Neural progenitor cell (in vitro differentiated cells): ENCODE data around the gene IQGAP2. TPM values are rescaled to one million over a fixed set of nuclear protein-coding genes. Genes with fewer than 3 reads are reported as not detected.

Experiments used
- DNase-seq: peaks from one replicate; pipeline ENCODE4 v3.0.0-alpha.2; 2016; ENCODE audit warnings: low spot score
- H2AFZ ChIP-seq: fragments of 200-600 bp; sonication (generic); replicated peaks from 2 replicates; pipeline ENCODE4 v1.6.1; 2016; ENCODE audit warnings: antibody characterized with exemption
- H3F3A ChIP-seq: fragments of 200-600 bp; sonication (generic); 2 replicates; pipeline ENCODE4 v1.6.1; 2016; ENCODE audit warnings: antibody characterized with exemption, low read depth
- H3K27ac ChIP-seq: fragments of 200-600 bp; sonication (generic); 2 replicates; pipeline ENCODE4 v1.5.1; 2016; ENCODE audit warnings: mild to moderate bottlenecking
- H3K27me3 ChIP-seq: fragments of 200-600 bp; sonication (generic); 2 replicates; pipeline ENCODE4 v1.6.1; 2016; ENCODE audit warnings: mild to moderate bottlenecking, moderate library complexity
- H3K36me3 ChIP-seq: fragments of 200-600 bp; sonication (generic); 2 replicates; pipeline ENCODE4 v1.5.1; 2016
- H3K4me1 ChIP-seq: fragments of 200-600 bp; sonication (generic); 2 replicates; pipeline ENCODE4 v1.6.1; 2016; ENCODE audit warnings: mixed run types
- H3K4me2 ChIP-seq: fragments of 200-600 bp; sonication (generic); 2 replicates; pipeline ENCODE4 v1.6.1; 2016
- H3K4me3 ChIP-seq: fragments of 200-600 bp; sonication (generic); 2 replicates; pipeline ENCODE4 v1.5.1; 2016
- H3K79me2 ChIP-seq: fragments of 200-600 bp; sonication (generic); 2 replicates; pipeline ENCODE4 v1.6.1; 2016; ENCODE audit warnings: low read depth
- H3K9ac ChIP-seq: fragments of 200-600 bp; sonication (generic); 2 replicates; pipeline ENCODE4 v1.6.1; 2016
- H3K9me3 ChIP-seq: fragments of 200-600 bp; sonication (generic); 2 replicates; pipeline ENCODE4 v1.5.1; 2016; ENCODE audit warnings: low read depth
- H4K20me1 ChIP-seq: fragments of 200-600 bp; sonication (generic); 2 replicates; pipeline ENCODE4 v1.6.1; 2016; ENCODE audit warnings: low read depth
- H3K27ac Mint-ChIP-seq: 3 replicates; pipeline ENCODE4 v1.8.0; 2021; ENCODE audit warnings: mixed read lengths
- H3K27me3 Mint-ChIP-seq: 2 replicates; pipeline ENCODE4 v1.8.0; 2022; ENCODE audit warnings: low read depth, mild to moderate bottlenecking, inconsistent platforms, moderate library complexity, mixed read lengths; ENCODE audit not compliant: insufficient read depth
- H3K36me3 Mint-ChIP-seq: 3 replicates; pipeline ENCODE4 v1.8.0; 2021; ENCODE audit warnings: mixed read lengths
- H3K4me1 Mint-ChIP-seq: 3 replicates; pipeline ENCODE4 v1.8.0; 2021; ENCODE audit warnings: mixed read lengths
- H3K4me3 Mint-ChIP-seq: 3 replicates; pipeline ENCODE4 v1.8.0; 2021; ENCODE audit warnings: mild to moderate bottlenecking, moderate library complexity, mixed read lengths
- H3K9me3 Mint-ChIP-seq: 3 replicates; pipeline ENCODE4 v1.8.0; 2020; ENCODE audit warnings: mixed read lengths
- EZH2 ChIP-seq: fragments of 200-600 bp; sonication (generic); IDR thresholded peaks from 2 replicates; pipeline ENCODE4 v1.6.1; 2017; ENCODE audit warnings: antibody characterized with exemption, mild to moderate bottlenecking, moderate library complexity
- EZH2phosphoT487 ChIP-seq: fragments of 200-600 bp; sonication (generic); IDR thresholded peaks from 2 replicates; pipeline ENCODE4 v1.6.1; 2017; ENCODE audit warnings: antibody characterized with exemption
- total RNA-seq: library from RNA; depleted of rRNA; stranded (reverse); fragments of >200 nt; gene quantifications from 2 replicates; pipeline ENCODE4 v1.2.3, GENCODE V29; 2015; ENCODE audit warnings: low replicate concordance
- TF ChIP-seq, protein P1 (sequence below): fragments of 200-600 bp; sonication (generic); IDR thresholded peaks from 2 replicates; pipeline ENCODE4 v1.5.1; 2017; ENCODE audit warnings: antibody characterized with exemption, mild to moderate bottlenecking

The IQGAP2 gene
- total RNA-seq, 1 donor from 2014 or later, result 37.7 TPM

DNA sequence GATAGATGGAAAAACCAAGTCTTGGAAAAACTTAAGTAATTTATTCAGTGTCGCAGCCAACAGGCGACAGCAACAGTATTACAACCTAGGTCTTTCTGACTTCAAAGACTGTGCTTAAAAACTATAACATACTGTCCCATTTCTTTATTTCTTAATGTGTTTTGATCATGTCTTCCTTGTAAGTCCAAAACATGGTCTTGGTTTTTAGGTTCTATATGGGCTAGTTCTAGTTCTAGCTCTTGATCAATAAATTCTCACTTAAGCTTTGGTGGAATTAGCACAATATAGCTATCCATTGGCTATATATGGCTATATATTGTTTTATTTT, 69.9 kb downstream of the IQGAP2 start:
- no peak overlapping the region for H3K4me2 ChIP-seq
- H3K27ac Mint-ChIP-seq, result no peak overlapping the region
- H3K4me1 ChIP-seq, result no peaks in the 10 kb centered on the region
- no peak overlapping the region for H3K9ac ChIP-seq
- peaks cover 4% of the 10 kb centered on the region for H3K9me3 Mint-ChIP-seq
- H3K27me3 ChIP-seq, result no peaks in the 10 kb centered on the region
- no peak overlapping the region for H3K4me3 ChIP-seq
- no peak overlapping the region for H2AFZ ChIP-seq
- no peaks in the 10 kb centered on the region for H3K36me3 ChIP-seq
- no peak for DNase-seq
- H3K27me3 Mint-ChIP-seq, result peaks cover 2% of the 10 kb centered on the region
- no peak overlapping the region for H3K4me3 Mint-ChIP-seq
- peaks cover 14% of the 10 kb centered on the region for H3K4me1 Mint-ChIP-seq
- peaks cover 4% of the 10 kb centered on the region for H3K36me3 Mint-ChIP-seq
- no peaks in the 10 kb centered on the region for H3F3A ChIP-seq
- H3K9me3 ChIP-seq, result no peaks in the 10 kb centered on the region
- TF ChIP-seq EZH2phosphoT487 (no peak), EZH2 (no peak)
- TF ChIP-seq, protein P1, sequence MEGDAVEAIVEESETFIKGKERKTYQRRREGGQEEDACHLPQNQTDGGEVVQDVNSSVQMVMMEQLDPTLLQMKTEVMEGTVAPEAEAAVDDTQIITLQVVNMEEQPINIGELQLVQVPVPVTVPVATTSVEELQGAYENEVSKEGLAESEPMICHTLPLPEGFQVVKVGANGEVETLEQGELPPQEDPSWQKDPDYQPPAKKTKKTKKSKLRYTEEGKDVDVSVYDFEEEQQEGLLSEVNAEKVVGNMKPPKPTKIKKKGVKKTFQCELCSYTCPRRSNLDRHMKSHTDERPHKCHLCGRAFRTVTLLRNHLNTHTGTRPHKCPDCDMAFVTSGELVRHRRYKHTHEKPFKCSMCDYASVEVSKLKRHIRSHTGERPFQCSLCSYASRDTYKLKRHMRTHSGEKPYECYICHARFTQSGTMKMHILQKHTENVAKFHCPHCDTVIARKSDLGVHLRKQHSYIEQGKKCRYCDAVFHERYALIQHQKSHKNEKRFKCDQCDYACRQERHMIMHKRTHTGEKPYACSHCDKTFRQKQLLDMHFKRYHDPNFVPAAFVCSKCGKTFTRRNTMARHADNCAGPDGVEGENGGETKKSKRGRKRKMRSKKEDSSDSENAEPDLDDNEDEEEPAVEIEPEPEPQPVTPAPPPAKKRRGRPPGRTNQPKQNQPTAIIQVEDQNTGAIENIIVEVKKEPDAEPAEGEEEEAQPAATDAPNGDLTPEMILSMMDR, result no peak
- H3K27ac ChIP-seq, result no peak overlapping the region
- H3K79me2 ChIP-seq, result no peaks in the 10 kb centered on the region
- H4K20me1 ChIP-seq, result no peaks in the 10 kb centered on the region

DNA sequence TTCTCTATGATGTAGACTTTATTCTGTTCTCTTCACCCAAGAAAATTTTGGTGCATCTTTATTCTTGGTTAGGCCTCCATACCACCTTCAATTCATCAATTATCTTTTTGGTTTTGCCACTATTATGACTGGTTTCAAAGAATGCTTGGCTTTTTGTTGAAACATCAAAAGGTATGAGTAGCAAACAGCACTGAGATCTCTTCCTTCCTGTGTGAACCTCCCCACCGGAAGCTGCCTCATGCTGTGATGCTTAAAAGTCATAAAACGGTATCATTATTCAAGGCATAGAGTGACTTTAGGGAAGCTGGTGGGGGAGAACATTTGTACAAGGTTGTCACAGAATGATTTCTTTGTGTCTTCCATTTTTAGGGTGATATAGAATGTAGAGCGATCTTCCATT, 70.6 kb downstream of the IQGAP2 start:
- H3K4me1 Mint-ChIP-seq, result peaks cover 14% of the 10 kb centered on the region
- no peaks in the 10 kb centered on the region for H3F3A ChIP-seq
- DNase-seq, result no peak
- TF ChIP-seq, protein P1, result no peak
- TF ChIP-seq EZH2phosphoT487, result no peak
- TF ChIP-seq EZH2, result no peak
- H3K9me3 Mint-ChIP-seq, result peaks cover 4% of the 10 kb centered on the region
- peaks cover 2% of the 10 kb centered on the region for H3K27me3 Mint-ChIP-seq
- peaks cover 4% of the 10 kb centered on the region for H3K36me3 Mint-ChIP-seq
- no peak overlapping the region for H2AFZ ChIP-seq
- H3K4me2 ChIP-seq, result no peak overlapping the region
- no peaks in the 10 kb centered on the region for H3K36me3 ChIP-seq
- no peaks in the 10 kb centered on the region for H3K4me1 ChIP-seq
- no peaks in the 10 kb centered on the region for H3K9me3 ChIP-seq
- no peak overlapping the region for H3K4me3 Mint-ChIP-seq
- no peaks in the 10 kb centered on the region for H3K27me3 ChIP-seq
- no peak overlapping the region for H3K4me3 ChIP-seq
- no peaks in the 10 kb centered on the region for H3K79me2 ChIP-seq
- H3K27ac Mint-ChIP-seq, result no peak overlapping the region
- H3K9ac ChIP-seq, result no peak overlapping the region
- no peaks in the 10 kb centered on the region for H4K20me1 ChIP-seq
- H3K27ac ChIP-seq, result no peak overlapping the region

DNA sequence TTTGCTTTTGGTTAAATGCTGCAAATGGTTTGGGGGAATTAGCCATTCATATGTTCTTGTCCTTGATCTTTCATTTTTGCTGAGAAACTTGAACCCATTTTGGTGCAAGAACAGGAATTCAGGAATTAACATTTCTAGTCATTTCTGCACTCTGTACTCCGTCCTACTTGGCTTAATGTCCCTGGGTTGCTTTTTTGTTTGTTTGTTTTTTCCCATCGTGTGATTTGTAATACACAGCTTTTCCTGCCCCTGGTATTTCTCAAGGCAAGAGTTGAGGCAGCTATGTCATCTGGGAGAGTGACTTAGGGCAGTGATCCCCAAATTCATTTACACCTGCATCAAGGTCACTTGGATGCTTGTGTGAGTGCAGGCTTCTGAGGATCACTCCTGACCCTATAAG, 71.3 kb downstream of the IQGAP2 start:
- no peak overlapping the region for H3K4me3 ChIP-seq
- peaks cover 18% of the 10 kb centered on the region for H3K4me1 Mint-ChIP-seq
- peaks cover 4% of the 10 kb centered on the region for H3K9me3 Mint-ChIP-seq
- no peaks in the 10 kb centered on the region for H3K4me1 ChIP-seq
- no peak overlapping the region for H3K4me3 Mint-ChIP-seq
- no peaks in the 10 kb centered on the region for H4K20me1 ChIP-seq
- no peaks in the 10 kb centered on the region for H3K27me3 ChIP-seq
- H3K79me2 ChIP-seq, result no peaks in the 10 kb centered on the region
- peak overlapping the region; percentile 74 for H3K27ac Mint-ChIP-seq
- no peak overlapping the region for H2AFZ ChIP-seq
- H3K27ac ChIP-seq, result no peak overlapping the region
- DNase-seq, result no peak
- no peaks in the 10 kb centered on the region for H3K36me3 ChIP-seq
- H3K36me3 Mint-ChIP-seq, result peaks cover 4% of the 10 kb centered on the region
- H3K9ac ChIP-seq, result no peak overlapping the region
- H3K9me3 ChIP-seq, result no peaks in the 10 kb centered on the region
- H3F3A ChIP-seq, result no peaks in the 10 kb centered on the region
- H3K27me3 Mint-ChIP-seq, result peaks cover 2% of the 10 kb centered on the region
- TF ChIP-seq, protein P1, result no peak
- TF ChIP-seq EZH2 (no peak), EZH2phosphoT487 (no peak)
- no peak overlapping the region for H3K4me2 ChIP-seq

DNA sequence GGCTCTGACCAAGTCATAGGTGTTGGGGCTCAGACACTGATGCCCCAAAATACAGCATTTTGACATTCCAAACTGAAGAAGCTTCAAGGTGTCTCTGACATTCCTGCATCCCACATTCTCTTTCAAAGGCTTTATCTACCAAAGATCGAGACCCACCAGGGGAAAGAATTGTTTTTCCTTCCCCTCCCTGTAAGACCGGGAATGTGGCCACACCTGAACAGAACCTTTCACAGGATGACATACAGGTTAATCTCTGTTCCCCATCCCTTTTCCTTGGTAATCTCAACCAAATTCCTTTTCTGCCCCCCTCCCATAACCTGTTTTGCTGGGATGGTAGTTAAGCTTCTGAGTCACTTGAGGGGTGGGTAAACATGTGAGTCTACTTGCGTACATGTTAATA, 72.3 kb downstream of the IQGAP2 start:
- Histone ChIP-seq H3K36me3 (no peaks in the 10 kb centered on the region), H3K79me2 (no peaks in the 10 kb centered on the region), H4K20me1 (no peaks in the 10 kb centered on the region), H3K4me2 (no peak overlapping the region), H3K4me3 (no peak overlapping the region), H3K27me3 (no peaks in the 10 kb centered on the region), H2AFZ (no peak overlapping the region), H3K4me1 (peaks cover 8% of the 10 kb centered on the region), H3F3A (no peaks in the 10 kb centered on the region), H3K27ac (no peak overlapping the region), H3K9me3 (no peaks in the 10 kb centered on the region), H3K9ac (no peak overlapping the region)
- Mint-ChIP-seq H3K36me3 (peaks cover 4% of the 10 kb centered on the region), H3K4me3 (no peak overlapping the region), H3K4me1 (peaks cover 28% of the 10 kb centered on the region), H3K27ac (no peak overlapping the region), H3K27me3 (peaks cover 2% of the 10 kb centered on the region), H3K9me3 (peaks cover 4% of the 10 kb centered on the region)
- no peak for TF ChIP-seq EZH2phosphoT487
- TF ChIP-seq, protein P1, result no peak
- TF ChIP-seq EZH2, result no peak
- DNase-seq, result no peak
